OCI-LY3 (cell line): Measurements from ENCODE around the gene HS6ST1.
"Not testable (repeated sequence)": the region's sequence is repeated elsewhere in the genome, so short reads cannot be mapped to it uniquely, and the experiment has no call there.

Source experiments
- H2AFZ ChIP-seq: fragments of 200-600, 300-600 bp; shearing (Covaris generic); 2 replicates; pipeline ENCODE4 v1.6.0; 2014; ENCODE audit warnings: antibody characterized with exemption, low read depth, low read length
- H3K27ac ChIP-seq: fragments of 200-600, 300-600 bp; sonication (generic); 2 replicates; pipeline ENCODE4 v1.5.1; 2014; ENCODE audit warnings: mild to moderate bottlenecking, low read length, moderate library complexity, mixed read lengths
- H3K27me3 ChIP-seq: fragments of 200-600, 300-600 bp; sonication (generic); 2 replicates; pipeline ENCODE4 v1.6.1; 2014; ENCODE audit warnings: low read depth, low read length, mixed read lengths
- H3K36me3 ChIP-seq: fragments of 200-600, 300-600 bp; sonication (generic); replicated peaks from 2 replicates; pipeline ENCODE3; 2014; ENCODE audit warnings: low read depth, low read length, mixed read lengths
- H3K4me1 ChIP-seq: fragments of 300-600, 200-600 bp; sonication (generic); 2 replicates; pipeline ENCODE4 v1.6.1; 2014; ENCODE audit warnings: low read length, mixed read lengths
- H3K4me2 ChIP-seq: fragments of 200-600, 300-600 bp; sonication (generic); 2 replicates; pipeline ENCODE4 v1.6.1; 2014; ENCODE audit warnings: low read length, mixed read lengths
- H3K4me3 ChIP-seq: fragments of 300-600, 200-600 bp; sonication (generic); 2 replicates; pipeline ENCODE4 v1.5.1; 2014; ENCODE audit warnings: antibody characterized with exemption, mild to moderate bottlenecking, low read length, moderate library complexity
- H3K79me2 ChIP-seq: fragments of 300-600, 200-600 bp; shearing (Covaris generic); 2 replicates; pipeline ENCODE4 v1.6.1; 2014; ENCODE audit warnings: mild to moderate bottlenecking, low read length, mixed read lengths
- H3K9ac ChIP-seq: fragments of 300-600, 200-600 bp; shearing (Covaris generic); 2 replicates; pipeline ENCODE4 v1.6.0; 2014; ENCODE audit warnings: mild to moderate bottlenecking, low read length, moderate library complexity
- H3K9me3 ChIP-seq: fragments of 200-600, 300-600 bp; shearing (Covaris generic); 2 replicates; pipeline ENCODE4 v1.6.1; 2014; ENCODE audit warnings: low read length, mixed read lengths; ENCODE audit not compliant: insufficient read depth
- H4K20me1 ChIP-seq: fragments of 200-600, 300-600 bp; sonication (generic); 2 replicates; pipeline ENCODE4 v1.6.1; 2016; ENCODE audit warnings: low read length, mixed read lengths; ENCODE audit not compliant: insufficient read depth
- CTCF ChIP-seq: fragments of 200-600, 300-600 bp; sonication (generic); IDR thresholded peaks from 2 replicates; pipeline ENCODE4 v1.5.1; 2014; ENCODE audit warnings: antibody characterized with exemption, low read length, low read depth
- EZH2phosphoT487 ChIP-seq: fragments of 200-600 bp; shearing (Covaris generic); IDR thresholded peaks from 2 replicates; pipeline ENCODE4 v1.6.1; 2018; ENCODE audit warnings: antibody characterized with exemption, mixed run types, low read depth

HS6ST1 gene

GRCh38 chr2:128320192-128320905 is 1.7 kb upstream of the HS6ST1 start:
- no peak overlapping the region for H3K27ac ChIP-seq
- no peak overlapping the region for H3K9ac ChIP-seq
- H2AFZ ChIP-seq = no peak overlapping the region
- H3K36me3 ChIP-seq = peaks cover 11% of the 10 kb centered on the region
- H3K9me3 ChIP-seq = no peaks in the 10 kb centered on the region
- H3K4me1 ChIP-seq = peaks cover 12% of the 10 kb centered on the region
- H3K4me2 ChIP-seq = no peak overlapping the region
- no peak overlapping the region for H3K4me3 ChIP-seq
- peaks cover 4% of the 10 kb centered on the region; the same call in 1 of the 2 replicates for H3K27me3 ChIP-seq
- peaks cover 28% of the 10 kb centered on the region for H4K20me1 ChIP-seq
- peaks cover 26% of the 10 kb centered on the region for H3K79me2 ChIP-seq
- TF ChIP-seq CTCF (no peak), EZH2phosphoT487 (no peak)

- no peak overlapping the region for H2AFZ ChIP-seq
- no peak overlapping the region for H3K4me3 ChIP-seq
- peaks cover 32% of the 10 kb centered on the region for H3K79me2 ChIP-seq
- peaks cover 4% of the 10 kb centered on the region; the same call in 1 of the 2 replicates for H3K27me3 ChIP-seq
- peaks cover 12% of the 10 kb centered on the region for H3K4me1 ChIP-seq
- no peaks in the 10 kb centered on the region for H3K9me3 ChIP-seq
- TF ChIP-seq CTCF (no peak), EZH2phosphoT487 (no peak)
- H3K9ac ChIP-seq = no peak overlapping the region
- H3K4me2 ChIP-seq = no peak overlapping the region
- H3K36me3 ChIP-seq = peaks cover 14% of the 10 kb centered on the region
- H3K27ac ChIP-seq = no peak overlapping the region
- H4K20me1 ChIP-seq = peaks cover 35% of the 10 kb centered on the region
These were observed 1.0 kb upstream of the HS6ST1 start for GRCh38 chr2:128319631-128320191.

DNA sequence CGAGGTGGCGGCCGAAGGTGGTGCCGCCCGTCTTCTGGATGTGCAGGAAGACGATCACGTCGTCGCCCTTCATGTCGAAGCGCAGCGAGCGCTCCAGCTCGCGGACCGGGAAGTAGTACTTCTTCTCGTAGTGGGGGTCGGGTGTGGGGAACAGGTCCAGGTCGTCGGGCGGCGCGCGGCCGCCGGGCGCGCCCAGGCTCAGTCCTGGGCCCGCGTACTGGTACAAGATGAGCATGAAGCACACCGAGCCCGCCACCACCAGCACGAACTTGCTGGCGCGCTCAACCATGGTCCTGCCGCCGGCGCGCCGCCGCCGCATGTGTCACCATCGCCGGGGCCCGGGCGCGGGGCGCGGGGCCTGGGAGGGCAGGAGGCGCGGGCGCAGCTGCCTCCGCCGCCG is 423 bp downstream of the HS6ST1 start:
- Histone ChIP-seq H4K20me1 (peaks cover 49% of the 10 kb centered on the region), H3K4me1 (peaks cover 12% of the 10 kb centered on the region), H3K4me3 (peak overlapping the region; percentile 98), H3K4me2 (peak overlapping the region; percentile 32; the same call in 1 of the 2 replicates), H3K79me2 (peaks cover 47% of the 10 kb centered on the region), H3K36me3 (peaks cover 14% of the 10 kb centered on the region)
- H2AFZ ChIP-seq, H3K27me3 ChIP-seq, H3K27ac ChIP-seq, H3K9ac ChIP-seq, H3K9me3 ChIP-seq: not testable (repeated sequence)

GRCh38 chr2:128317899-128318225 is 806 bp downstream of the HS6ST1 start:
- Histone ChIP-seq H3K9ac (peak overlapping the region; percentile 75), H3K4me3 (peak overlapping the region; percentile 98), H3K4me2 (peak overlapping the region; percentile 99), H4K20me1 (peaks cover 53% of the 10 kb centered on the region), H3K79me2 (peaks cover 51% of the 10 kb centered on the region), H3K36me3 (peaks cover 14% of the 10 kb centered on the region), H3K4me1 (peaks cover 12% of the 10 kb centered on the region)
- H2AFZ ChIP-seq, H3K27me3 ChIP-seq, H3K27ac ChIP-seq, H3K9me3 ChIP-seq: not testable (repeated sequence)

- peaks cover 14% of the 10 kb centered on the region for H3K36me3 ChIP-seq
- H3K4me2 ChIP-seq = peak overlapping the region; percentile 99
- H3K27me3 ChIP-seq = peaks cover 4% of the 10 kb centered on the region; the same call in 1 of the 2 replicates
- TF ChIP-seq CTCF (no peak), EZH2phosphoT487 (no peak)
- peak overlapping the region; percentile 75 for H3K9ac ChIP-seq
- no peaks in the 10 kb centered on the region for H3K9me3 ChIP-seq
- H4K20me1 ChIP-seq = peaks cover 58% of the 10 kb centered on the region
- peaks cover 12% of the 10 kb centered on the region for H3K4me1 ChIP-seq
- peak overlapping the region; percentile 98 for H3K4me3 ChIP-seq
- no peak overlapping the region for H2AFZ ChIP-seq
- H3K79me2 ChIP-seq = peaks cover 55% of the 10 kb centered on the region
- H3K27ac ChIP-seq = no peak overlapping the region
These were observed 1.3 kb downstream of the HS6ST1 start for GRCh38 chr2:128317181-128317898.
